BJ (cell line): ENCODE measurements around the gene PDE1C. TPM values are rescaled to one million over a fixed set of nuclear protein-coding genes. Genes with fewer than 3 reads are reported as not detected.

Experiments
- CTCF ChIA-PET: fragments of 350-600 bp; formaldehyde crosslinking; extraction: SDS; loops from one replicate; lab custom pipeline; 2021; ENCODE audit warnings: antibody characterized with exemption, inconsistent platforms; lab: Yijun Ruan, JAX
- POLR2A ChIA-PET: fragments of 300-600 bp; sonication (Branson Sonifier 250); formaldehyde crosslinking; extraction: SDS; loops from one replicate; lab custom pipeline; 2021; ENCODE audit warnings: antibody characterized with exemption; lab: Charles Lee
- DNase-seq: peaks from one replicate; pipeline ENCODE4 v3.0.0-alpha.2; 2011; ENCODE audit warnings: low read depth
- H3K27me3 ChIP-seq: 2 replicates; pipeline ENCODE4 v1.6.0; 2011; ENCODE audit warnings: low read length; ENCODE audit not compliant: control insufficient read depth, insufficient read depth
- H3K36me3 ChIP-seq: 2 replicates; pipeline ENCODE4 v1.5.1; 2011; ENCODE audit warnings: low read length; ENCODE audit not compliant: control insufficient read depth, insufficient read depth
- H3K4me3 ChIP-seq: 2 replicates; pipeline ENCODE4 v1.5.1; 2011; ENCODE audit warnings: low read depth, mild to moderate bottlenecking, control low read depth, low read length
- polyA plus RNA-seq: library from polyadenylated mRNA; depleted of rRNA; stranded (reverse); fragments of >200 nt; gene quantifications from 2 replicates; pipeline ENCODE4 v1.2.3, GENCODE V29; 2011
- TF ChIP-seq, protein P1 (sequence below): IDR thresholded peaks from 2 replicates; pipeline ENCODE4 v1.5.1; 2011; ENCODE audit warnings: low read depth, mild to moderate bottlenecking, control low read depth, inconsistent platforms, low read length, moderate library complexity; ENCODE audit not compliant: insufficient read depth

PDE1C gene
- polyA plus RNA-seq, 1 experiment, result 19.6 TPM

DNA sequence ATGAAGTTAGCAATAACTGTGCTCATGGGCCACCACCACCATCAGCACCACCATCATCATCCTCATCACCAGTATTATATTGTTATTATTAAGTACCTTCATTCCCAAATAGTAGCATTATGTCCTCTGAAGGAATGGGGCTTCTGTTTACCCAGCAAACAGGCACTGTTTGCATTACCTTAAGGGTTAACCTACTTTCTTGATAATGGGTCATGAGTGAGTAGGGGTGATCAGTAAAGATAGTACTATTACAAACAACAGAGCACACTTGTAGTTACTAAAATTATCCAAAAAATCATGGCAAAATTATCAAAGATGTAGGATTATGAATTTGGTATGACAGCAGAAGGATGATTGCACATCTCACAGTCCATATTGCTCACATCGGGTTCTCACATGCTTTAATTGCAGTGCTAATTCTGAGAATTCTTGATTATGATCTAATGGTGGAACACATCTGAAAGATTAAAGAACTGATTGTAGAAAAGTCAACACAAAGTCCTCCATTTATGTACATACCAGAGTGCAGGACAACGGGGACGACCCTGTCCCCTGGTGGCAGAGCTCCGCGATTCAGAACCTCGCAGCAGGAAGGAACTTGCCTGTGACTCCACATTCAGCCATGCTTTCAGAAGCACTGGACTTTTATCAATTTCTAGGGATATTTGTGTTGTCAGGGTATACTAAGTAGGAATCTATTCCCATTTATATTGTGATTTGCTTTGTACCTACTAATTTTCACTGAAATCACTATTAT is 31.0 kb downstream of the PDE1C start:
- H3K36me3 ChIP-seq, result no peaks in the 10 kb centered on the region; the same call in 1 of the 2 replicates
- no peak for DNase-seq
- ChIA-PET POLR2A (no interaction called here), CTCF (interaction anchor here (1.0 kb wide), 1 partner anchor 9 kb away, joined by 4 read pairs; no protein-coding TSS in a partner anchor)
- no peak overlapping the region for H3K4me3 ChIP-seq
- TF ChIP-seq, protein P1, sequence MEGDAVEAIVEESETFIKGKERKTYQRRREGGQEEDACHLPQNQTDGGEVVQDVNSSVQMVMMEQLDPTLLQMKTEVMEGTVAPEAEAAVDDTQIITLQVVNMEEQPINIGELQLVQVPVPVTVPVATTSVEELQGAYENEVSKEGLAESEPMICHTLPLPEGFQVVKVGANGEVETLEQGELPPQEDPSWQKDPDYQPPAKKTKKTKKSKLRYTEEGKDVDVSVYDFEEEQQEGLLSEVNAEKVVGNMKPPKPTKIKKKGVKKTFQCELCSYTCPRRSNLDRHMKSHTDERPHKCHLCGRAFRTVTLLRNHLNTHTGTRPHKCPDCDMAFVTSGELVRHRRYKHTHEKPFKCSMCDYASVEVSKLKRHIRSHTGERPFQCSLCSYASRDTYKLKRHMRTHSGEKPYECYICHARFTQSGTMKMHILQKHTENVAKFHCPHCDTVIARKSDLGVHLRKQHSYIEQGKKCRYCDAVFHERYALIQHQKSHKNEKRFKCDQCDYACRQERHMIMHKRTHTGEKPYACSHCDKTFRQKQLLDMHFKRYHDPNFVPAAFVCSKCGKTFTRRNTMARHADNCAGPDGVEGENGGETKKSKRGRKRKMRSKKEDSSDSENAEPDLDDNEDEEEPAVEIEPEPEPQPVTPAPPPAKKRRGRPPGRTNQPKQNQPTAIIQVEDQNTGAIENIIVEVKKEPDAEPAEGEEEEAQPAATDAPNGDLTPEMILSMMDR, result no peak
- no peaks in the 10 kb centered on the region for H3K27me3 ChIP-seq

- CTCF ChIA-PET, result interaction anchor here (1.0 kb wide), 1 partner anchor 11 kb away, joined by 4 read pairs; no protein-coding TSS in a partner anchor
- Histone ChIP-seq H3K4me3 (no peak overlapping the region), H3K36me3 (no peaks in the 10 kb centered on the region; the same call in 1 of the 2 replicates), H3K27me3 (no peaks in the 10 kb centered on the region)
- POLR2A ChIA-PET, result no interaction called here
- TF ChIP-seq, protein P1, result no peak
- DNase-seq, result no peak
Observed at GRCh38 chr7:32037650-32038198, 32.5 kb downstream of the PDE1C start.

DNA sequence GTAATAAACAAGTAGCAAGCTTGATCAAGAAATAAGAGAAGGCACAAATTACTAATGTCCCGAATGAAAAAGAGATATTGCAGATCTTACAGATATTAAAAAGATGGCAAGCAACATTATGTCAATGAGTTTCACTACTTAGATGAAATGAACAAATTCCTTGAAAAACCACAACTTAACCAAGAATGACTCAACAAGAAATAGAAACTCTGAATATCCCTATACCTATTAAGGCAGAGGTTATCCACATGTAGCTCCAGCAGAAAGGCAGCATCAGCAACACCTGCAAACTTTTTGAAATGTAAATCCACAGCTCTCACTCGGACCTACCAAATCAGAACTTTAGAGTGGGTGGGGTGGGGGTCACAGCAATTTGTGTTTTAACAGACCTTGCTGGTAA is 33.6 kb downstream of the PDE1C start:
- ChIA-PET POLR2A (no interaction called here), CTCF (interaction anchor here (1.3 kb wide), 1 partner anchor 128 kb away, joined by 3 read pairs; no protein-coding TSS in a partner anchor)
- no peaks in the 10 kb centered on the region for H3K27me3 ChIP-seq
- no peak for DNase-seq
- H3K4me3 ChIP-seq, result no peak overlapping the region
- H3K36me3 ChIP-seq, result no peaks in the 10 kb centered on the region; the same call in 1 of the 2 replicates
- TF ChIP-seq, protein P1, result no peak

- TF ChIP-seq, protein P1, result no peak
- POLR2A ChIA-PET, result no interaction called here
- H3K27me3 ChIP-seq, result no peaks in the 10 kb centered on the region
- CTCF ChIA-PET, result interaction anchor here (0.7 to 1.6 kb wide), 4 partner anchors 10 to 85 kb away, joined by 3 to 5 read pairs (median 4); no protein-coding TSS in a partner anchor
- no peaks in the 10 kb centered on the region; the same call in 1 of the 2 replicates for H3K36me3 ChIP-seq
- no peak for DNase-seq
- H3K4me3 ChIP-seq, result no peak overlapping the region
Observed at GRCh38 chr7:32034052-32034451, 36.2 kb downstream of the PDE1C start.

GRCh38 chr7:32033006-32033405 is 37.2 kb downstream of the PDE1C start:
- ChIA-PET CTCF (interaction anchor here (0.7 to 1.6 kb wide), 5 partner anchors 9 to 94 kb away, joined by 3 to 5 read pairs (median 4); no protein-coding TSS in a partner anchor), POLR2A (no interaction called here)
- H3K4me3 ChIP-seq, result no peak overlapping the region
- H3K27me3 ChIP-seq, result no peaks in the 10 kb centered on the region
- no peaks in the 10 kb centered on the region; the same call in 1 of the 2 replicates for H3K36me3 ChIP-seq
- TF ChIP-seq, protein P1, result no peak
- DNase-seq, result no peak
